Activated T-helper 1 cell treated with Interleukin-2 at 50 U/mL for 16 hours (primary cell): ENCODE measurements around the gene HLA-DPA1.

Experiments used
- DNase-seq: peaks from one replicate; pipeline ENCODE4 v3.0.0-alpha.2; 2020; ENCODE audit warnings: low read depth

Gene HLA-DPA1

GRCh38 chr6:33017694-33018353, 55.6 kb downstream of the HLA-DPA1 start:
- no peak for DNase-seq

DNA sequence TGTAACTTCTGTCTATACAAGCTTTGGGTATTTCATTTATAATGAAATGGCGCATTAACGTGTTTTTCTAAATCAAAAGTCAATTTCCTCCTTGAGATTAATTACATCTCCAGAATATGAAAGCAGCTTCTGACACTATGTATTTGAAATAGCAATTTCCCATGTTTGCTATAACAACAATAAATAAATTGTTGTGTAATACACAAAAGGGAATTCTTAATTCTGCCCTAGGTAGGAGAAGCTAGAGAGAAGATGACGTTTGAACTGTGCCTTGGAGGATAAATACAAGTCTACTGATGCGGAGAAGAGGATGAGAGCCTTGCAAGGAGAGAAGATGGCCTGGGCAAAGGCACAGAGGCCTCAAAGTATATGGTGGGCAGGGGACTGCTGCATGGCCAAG, 56.4 kb downstream of the HLA-DPA1 start:
- DNase-seq, result no peak

DNA sequence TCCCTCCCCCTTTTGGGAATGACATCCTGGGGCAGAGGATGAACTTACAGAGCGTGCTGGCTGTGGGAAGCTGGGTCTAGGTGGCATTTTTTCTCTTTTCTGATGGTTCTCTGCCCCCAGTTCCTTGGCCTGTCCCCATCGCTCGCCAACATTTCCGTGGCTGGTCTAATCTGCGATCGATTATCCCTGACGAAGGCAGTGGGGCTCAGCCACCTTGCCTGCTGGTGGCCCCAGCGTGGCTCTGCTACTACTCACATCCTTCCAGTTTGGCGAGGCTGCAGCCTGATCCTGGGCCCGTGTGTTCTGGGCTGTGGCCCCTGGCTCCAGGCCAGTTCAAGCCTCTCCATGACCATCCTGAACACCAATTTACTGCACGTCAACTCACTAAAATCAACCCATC, 57.7 kb downstream of the HLA-DPA1 start:
- no peak for DNase-seq

DNA sequence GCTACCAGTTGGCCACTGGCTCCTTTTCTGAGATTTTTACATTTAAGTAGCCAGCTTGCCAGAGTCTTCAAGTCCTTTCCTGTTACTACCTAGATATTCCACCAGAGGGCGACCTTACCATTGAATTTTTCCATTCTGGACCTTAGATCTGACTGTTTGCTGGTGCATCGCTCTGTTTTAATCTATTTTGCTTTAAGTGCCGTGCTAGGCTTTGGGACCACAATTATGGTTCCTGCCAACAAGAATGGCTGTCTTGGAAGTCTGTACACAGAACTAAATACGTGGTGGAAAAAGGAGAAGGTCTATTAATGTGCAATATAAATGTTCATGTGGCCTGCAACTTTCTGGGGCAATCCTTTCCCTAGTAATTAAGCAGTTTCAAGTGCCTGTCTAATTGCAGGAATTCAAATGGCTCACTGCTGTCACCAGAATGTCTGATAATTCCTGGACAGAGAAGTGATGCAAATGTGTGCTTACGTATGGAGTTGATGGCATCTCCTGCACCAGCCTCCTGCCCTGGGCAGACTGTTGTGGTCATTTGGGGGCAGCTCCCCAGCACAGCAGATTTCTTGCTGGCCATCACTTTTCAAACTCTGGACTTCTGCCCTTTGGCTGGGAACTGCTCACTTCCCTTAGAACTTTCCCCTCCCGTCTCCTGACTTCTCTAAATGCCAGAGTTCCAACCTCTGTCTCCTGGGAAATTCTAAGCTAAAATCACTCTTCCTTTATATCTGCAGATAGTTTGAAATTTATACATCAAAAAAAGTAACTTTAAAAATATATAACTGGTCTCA, 58.4 kb downstream of the HLA-DPA1 start:
- no peak for DNase-seq
